HG03196 (cell line): ENCODE data around the gene POC1A.

ENCODE experiments used
- ATAC-seq: cut with Tn5 transposase; IDR thresholded peaks from one replicate; pipeline ENCODE4 v1.9.1; 2021; ENCODE audit not compliant: unreplicated experiment

Gene POC1A

DNA sequence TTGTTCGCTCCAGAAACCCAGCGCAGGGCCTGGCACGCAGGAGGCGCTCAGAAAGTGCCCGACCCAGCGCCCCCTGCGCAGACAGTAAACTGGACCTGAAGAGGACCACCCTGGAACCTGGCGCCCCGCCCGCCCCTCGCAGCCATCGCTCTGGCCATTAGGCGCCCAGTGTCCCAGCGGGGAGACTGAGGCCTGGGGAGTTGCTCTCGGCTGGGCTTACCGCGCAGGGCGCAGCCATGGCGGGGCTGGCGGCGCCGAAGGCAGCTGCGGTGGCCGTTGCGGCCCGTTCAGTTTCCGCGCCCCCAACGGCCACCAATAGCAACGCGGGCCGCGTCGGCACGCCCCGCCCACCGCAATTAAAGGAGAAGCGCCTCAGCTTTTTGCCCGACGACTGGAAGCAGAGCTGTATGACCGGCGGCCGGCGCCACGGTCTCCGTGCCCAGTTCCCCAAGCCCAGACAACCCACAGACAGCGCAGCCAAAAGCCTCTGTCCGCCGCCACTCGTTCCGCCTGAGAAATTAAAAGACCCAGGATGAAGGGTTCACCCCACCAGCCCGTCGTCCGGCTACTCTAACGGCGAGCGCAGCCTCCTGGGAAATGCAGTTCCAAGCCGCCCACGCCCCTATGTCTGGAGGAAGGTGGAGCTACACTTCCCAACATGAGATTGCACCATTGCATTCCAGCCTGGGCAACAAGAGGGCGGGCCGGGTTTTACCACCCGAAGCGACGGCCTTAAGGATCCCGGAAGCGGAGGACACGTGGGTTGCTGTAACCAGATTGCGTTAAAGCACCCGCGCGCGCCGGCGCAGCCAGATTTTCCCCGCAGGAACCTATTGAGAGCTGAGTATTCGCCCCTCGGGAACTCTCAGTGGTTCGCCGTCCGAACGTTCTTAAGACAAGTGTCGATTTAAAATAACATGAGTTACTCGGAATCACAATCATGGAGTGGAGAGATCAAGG is at the start of gene POC1A:
POC1A (minus strand) TSS at position 289 of the 960 bp plus-strand sequence; CDS start at position 238, 51 bp downstream.
- ATAC-seq: peak; percentile 73

DNA sequence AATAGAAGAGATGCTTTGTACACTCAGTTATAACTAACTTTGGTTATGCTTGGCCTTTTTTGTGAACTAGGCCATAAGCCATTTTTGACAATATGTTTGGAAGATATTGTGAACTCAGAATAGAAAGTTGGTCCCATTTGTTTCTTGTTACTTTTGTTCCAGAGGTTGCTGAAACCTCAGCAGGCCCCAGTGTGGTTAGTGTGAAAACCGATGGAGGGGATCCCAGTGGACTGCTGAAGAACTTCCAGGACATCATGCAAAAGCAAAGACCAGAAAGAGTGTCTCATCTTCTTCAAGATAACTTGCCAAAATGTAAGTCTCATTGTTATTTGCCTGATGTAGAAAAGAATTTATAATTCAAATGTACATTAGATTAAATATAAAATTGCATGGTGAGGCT is 49.5 kb upstream of the POC1A start:
- ATAC-seq: no peak

DNA sequence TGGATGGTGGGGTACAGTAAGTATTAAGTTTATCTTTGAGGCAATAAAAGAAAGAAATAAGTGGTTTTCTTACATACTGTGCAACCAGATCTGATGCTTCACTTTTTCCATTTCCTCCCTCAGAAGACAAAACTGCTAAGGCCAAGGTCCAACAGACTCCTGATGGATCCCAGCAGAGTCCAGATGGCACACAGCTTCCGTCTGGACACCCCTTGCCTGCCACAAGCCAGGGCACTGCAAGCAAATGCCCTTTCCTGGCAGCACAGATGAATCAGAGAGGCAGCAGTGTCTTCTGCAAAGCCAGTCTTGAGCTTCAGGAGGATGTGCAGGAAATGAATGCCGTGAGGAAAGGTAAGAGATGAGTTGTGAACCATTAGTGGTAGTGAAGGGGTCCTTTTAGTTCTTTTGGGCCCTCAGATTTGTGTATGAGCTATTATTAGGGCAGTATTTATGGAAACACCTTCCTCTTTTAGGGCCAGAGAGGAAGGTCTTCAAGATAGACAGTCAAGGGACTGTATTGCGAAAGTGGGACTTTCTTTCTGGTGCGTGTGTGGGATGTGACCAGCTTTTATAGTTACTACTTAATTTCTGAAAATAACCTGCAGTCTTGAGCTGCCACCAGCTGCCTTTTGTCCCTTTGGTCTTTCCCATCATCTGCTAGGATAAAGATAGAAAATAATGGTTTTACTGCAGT is 48.3 kb upstream of the POC1A start:
- no peak for ATAC-seq

DNA sequence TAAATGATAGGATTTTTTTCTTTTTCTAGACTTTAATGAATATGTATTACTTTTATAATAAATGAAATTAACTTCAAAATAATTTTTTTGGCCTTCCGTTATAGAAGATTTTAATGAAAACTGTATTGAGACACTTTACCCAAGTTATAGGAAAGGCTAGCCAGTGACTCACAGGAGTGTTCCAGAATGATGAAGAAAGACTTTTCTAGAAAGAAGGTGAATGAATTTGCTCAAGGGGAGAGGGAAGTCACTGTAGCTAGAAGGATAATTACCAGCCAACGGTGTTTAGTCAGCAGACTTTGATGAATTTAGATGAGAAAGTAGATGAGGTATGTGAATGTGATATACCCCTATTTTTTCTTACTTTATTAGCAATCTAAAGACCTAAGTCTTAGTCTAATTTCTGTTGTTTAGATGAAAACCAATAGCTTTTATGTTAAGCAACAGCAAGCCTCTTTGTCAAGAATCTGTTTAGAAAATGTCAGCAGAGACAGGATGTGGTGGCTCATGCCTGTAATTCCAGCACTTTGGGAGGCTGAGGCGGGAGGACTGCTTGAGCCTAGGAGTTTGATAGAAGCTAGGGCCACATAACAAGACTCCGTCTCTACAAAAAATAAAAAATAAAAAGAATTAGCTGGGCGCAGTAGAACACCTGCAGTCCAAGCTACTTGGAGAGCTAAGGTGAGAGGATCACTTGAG is 46.9 kb upstream of the POC1A start:
- no peak for ATAC-seq

DNA sequence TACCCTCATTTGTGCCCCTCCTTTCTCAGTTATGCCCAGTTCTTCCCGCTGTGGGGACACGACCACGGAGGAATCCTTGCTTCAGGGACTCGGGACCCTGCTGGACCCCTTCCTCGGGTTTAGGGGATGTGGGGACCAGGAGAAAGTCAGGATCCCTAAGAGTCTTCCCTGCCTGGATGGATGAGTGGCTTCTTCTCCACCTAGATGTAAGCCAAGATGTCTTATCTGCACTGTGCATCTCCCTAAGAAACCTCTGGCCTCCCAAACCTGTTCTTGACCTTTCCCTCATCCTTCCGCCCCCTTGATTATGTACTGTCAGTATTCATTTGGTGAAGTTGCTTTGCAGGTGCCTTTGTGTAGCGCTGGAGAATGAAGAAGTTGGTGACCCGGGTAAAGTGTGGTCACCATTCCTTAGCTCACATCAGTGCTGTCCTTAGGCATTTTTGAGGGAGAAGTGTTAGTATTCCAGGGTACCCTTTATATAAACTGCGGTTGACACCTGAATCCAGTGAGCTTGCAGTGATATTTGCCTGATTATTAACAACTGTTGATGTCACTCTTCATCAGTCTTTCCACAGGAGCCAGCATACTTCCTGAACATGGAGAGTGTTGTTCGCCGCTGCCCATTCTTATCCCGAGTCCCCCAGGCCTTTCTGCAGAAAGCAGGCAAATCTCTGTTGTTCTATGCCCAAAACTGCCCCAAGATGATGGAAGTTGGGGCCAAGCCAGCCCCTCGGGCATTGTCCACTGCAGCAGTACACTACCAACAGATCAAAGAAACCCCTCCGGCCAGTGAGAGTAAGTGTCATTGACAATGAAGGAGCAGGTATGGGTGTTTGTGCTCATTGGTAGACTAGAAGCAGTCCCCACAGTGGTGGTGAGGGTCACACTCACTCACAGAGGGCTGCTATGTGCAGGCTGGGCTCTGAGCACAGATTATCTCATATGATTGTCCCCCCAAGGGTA is 44.7 kb upstream of the POC1A start:
- ATAC-seq: no peak

DNA sequence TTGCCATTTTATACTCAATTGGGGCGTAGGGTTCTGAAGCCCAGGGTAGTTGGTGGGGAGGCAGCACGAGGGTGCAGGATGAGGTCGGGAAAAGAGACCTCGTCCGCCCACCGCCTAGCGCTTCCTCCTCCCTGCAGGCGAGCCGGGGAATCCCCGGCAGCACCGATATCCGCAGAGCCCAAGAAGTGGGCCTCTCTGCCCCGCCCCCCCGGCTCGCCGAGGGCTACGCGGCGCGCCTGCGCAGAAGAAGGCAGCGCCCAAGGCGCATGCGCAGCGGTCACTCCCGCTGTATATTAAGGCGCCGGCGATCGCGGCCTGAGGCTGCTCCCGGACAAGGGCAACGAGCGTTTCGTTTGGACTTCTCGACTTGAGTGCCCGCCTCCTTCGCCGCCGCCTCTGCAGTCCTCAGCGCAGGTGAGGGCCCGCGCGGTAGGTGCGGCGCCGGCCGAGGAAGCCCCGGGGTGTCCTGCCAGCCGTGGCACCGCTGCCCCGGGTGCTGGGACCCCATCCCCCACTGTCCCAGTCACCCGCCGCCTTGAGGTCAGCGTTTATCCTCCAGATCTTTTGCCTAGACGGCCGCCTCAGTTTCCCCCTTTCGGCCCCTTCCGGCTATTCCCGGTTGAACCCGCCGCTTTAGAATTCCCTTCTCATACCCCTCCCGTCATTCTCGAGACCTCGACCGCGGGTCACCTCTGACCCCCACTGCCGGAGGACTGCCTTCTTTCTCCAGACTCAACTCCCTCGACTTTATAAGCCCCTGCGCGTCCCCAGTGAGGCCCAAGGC is 43.8 kb upstream of the POC1A start, which contains the start of gene ALAS1:
ALAS1 (plus strand) TSS at position 319 of the 784 bp plus-strand sequence. CDS start 1,082 bp downstream, outside the sequence.
- peak; percentile 84 for ATAC-seq

DNA sequence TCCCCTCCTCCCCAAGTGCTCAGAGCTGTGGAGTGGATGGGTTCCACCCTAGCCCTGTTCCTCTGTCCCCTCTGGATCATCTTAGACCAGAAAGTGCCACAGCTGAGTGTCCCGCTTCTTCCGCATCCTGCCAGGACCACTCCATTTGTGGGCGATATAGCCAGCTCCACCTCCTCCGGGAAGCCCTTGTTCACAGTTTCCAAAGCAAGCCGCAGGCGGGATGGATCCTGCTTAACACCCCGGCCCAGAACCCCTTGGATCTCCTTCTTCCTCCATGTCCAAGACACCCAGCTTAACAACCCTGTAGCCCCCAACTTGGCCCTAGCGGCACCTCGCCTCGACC is 43.2 kb upstream of the POC1A start:
- ATAC-seq: peak; percentile 2

DNA sequence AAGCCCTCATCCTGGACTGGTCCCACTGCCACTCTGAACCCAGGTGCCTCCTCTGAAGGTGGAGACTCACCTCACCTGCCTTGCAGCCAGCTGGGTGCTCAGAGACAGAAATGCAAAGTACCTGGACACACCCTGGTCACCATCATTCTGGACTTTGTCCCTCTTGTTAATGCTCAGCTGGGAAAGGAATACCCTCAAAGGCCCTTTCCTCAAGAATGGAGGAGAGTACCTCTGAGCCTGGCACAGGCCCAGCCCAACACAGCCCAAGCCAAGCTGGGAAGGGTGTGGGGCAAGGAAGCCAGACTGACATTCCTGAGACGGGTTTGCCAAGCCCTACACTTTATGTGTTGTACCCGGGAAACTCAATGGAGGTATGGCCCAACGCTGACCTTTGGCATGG is 42.8 kb upstream of the POC1A start:
- no peak for ATAC-seq

DNA sequence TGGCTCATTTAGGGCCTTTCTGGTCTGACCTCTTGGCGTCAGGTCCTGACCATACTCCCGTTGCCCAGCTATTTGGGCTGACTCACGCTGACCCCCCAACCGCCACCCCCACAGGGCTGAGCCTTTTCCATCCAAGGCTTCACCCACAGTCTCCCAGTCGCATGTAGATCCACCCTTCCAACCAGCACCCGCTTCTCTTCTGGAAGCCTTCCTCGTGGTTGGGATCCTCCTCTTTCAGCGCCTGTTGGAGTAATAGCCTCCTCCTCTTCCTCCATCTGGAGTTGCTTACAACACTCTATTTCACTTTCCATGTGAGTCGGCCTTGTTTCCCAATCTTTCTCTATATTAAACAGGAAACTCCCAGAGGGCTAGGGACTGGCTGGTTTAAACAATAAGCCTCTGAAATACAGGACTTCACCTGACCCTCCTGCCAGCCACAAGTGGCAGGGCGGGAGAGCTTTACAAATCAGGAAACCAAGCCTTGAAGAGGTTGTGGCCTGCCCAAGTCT is 41.7 kb upstream of the POC1A start:
- no peak for ATAC-seq

DNA sequence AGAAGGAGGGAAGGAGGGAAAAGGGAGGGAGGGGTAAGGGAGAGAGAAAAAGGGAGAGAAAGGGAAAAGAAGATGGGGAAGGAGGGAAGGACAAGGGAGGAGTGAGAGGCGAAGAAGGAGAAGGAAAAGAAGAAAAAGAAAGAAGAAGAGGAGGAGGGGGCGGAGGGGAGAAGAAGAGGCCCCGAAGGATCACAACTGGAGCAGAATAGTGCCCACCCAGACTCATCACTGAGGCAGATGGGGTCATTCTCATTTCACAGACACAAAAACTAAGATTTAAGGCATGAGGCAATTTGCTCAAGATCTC is 41.0 kb upstream of the POC1A start:
- ATAC-seq: no peak

DNA sequence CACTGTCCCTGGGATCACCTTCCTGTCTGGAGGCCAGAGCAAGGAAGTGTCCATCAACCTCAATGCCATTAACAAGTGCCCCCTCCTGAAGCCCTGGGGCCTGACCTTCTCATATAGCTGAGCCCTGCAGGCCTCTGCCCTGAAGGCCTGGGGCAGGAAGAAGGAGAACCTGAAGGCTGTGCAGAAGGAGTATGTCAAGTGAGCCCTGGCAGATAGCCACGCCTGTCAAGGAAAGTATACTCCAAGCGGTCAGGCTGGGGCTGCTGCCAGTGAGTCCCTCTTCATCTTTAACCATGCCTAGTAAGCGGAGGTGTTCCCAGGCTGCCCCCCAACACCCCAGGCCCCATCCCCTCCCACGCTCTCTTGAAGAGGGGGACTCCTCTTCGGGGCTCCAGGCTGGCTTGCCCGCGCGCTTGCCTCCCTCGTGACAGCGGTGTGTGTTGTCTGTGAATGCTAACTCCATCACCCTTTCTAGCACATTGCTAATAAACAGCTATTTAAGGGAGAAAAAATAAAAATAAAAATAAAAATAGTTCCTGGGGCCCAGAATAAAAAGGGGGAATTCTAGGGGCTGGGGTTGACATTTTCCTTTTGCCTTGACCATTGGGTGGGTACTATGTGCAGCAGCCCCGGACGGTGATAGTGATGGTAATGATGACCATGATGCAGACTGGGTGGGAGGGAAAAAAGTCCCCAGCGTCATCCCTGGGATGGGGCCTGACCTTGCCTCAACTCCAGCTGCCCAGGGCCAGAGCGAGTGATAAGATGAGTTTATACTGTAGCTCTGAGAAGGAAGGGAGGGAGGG is 40.5 kb upstream of the POC1A start:
- no peak for ATAC-seq

DNA sequence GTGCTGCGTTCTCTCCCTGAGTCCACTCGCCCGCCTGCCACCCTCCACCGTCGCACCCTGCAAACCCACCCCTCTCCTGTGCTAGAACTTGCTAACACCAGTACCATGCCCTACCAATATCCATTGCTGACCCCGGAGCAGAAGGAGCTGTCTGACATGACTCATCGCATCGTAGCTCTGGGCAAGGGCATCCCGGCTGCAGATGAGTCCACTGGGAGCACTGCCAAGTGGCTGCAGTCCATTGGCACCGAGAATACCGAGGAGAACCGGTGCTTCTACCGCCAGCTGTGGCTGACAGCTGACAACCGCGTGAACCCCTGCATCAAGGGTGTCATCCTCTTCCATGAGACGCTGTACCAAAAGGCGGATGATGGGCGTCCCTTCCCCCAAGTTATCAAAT is 38.8 kb upstream of the POC1A start:
- ATAC-seq: no peak

DNA sequence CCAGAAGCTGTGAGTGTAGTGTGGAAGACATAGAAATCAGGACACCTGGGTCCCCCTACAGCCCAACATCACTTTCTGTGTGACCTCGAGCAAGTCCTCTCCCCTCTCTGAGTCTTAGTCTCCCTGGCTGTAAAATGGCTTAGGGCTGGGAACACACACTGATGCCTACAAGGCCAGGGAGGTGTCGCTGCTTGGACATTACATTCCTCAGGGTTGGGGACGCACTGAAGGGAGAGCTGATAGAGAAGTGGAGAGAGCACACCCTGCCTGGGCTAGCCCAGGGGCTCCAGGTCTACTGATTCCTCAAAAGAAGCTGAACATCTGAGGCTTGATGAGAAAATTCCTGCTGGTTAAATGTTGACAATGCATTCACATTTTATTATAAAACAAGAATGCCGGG is 37.4 kb upstream of the POC1A start:
- no peak for ATAC-seq

DNA sequence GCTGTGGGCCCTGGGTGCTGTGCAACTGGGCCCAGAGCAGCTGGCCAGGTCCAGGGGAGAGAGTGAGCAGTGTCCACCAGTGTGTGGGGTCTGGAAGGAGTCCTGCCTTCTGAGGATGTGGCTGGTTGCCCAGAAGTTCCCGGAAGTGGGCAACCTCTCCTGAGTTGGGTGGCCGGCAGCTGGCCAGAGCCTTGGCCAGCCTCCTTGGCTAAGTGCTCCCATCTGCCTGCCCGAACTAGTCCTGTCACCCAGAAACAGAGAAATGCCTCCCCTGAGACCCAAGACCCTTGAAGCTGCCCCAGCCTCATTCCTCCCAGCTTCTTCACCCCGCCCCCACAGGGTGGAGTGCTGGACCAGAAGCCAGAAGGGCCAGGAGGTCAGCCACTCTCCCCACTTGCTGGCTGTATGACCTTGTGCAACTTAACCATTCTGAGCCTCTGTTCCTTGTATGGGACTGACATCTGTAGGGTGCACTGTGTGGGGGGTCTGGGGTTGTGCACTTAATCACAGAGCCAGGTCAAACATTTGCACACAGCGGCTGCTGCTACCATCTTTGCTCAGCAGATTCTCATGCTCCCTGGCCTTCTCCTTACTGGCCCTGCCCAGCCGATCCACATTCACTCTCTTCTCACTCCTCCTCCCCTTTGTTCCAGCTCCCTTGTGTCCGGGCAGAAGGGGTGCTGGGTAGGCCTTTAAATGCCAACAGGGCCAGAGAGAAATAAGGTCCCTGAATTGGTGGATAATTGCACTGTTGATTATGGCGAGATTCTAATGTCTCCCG is 36.3 kb upstream of the POC1A start:
- ATAC-seq: no peak

DNA sequence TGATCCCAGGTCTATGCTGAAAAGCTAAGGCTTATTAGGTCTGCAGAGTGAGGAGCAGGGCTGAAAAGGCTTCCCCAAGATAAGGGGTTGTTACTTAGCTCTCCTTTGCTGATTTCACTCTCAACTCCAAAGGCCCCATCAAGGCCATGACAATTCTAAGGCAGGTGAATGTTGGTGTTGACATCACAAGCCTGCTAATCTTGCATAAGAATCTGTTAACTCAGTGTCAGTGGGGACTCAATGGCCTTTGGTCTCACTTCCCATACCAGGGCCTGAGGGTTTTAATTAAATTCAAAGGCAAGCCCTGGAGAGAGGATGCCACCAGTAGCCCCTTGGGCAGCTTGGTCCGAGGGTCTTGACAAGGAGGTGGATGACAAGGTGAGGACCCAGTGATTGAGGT is 34.3 kb upstream of the POC1A start:
- ATAC-seq: no peak

DNA sequence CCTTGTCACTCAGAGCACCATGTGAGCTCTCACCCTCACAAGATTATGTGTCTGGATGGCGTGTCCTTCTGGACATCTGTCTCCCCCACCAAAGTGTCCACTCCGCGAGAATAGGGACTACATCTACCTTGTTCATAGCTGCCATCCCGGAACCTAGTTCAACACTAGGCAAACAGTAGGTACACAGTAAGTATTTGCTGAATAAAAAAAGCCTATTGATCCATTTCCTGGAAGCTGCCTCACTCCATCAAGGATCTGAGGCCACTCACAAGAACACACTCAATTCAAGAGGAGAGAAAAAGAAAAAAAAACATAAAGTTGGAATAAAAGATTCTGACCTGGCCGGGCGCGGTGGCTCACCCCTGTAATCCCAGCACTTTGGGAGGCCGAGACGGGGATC is 32.5 kb upstream of the POC1A start:
- no peak for ATAC-seq

DNA sequence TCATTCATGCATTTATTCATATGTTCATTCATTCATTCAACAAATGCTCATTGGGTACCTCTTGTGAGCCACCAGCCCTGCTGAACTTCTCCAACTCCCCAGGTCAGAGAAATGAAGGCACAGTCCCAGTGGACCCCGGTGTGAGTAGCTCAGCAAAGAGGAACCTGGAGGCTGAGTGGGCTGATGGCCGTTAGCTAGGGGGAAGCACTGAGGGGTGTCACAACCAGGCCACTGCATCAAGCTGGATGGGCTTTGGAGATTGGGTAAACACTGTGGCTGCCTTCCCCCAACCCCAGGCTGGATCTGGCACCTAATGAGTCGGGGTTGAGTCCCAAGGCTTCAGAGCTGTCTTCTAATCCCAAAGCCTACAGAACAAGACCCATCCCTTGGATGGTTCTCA is 31.6 kb upstream of the POC1A start:
- ATAC-seq: no peak

DNA sequence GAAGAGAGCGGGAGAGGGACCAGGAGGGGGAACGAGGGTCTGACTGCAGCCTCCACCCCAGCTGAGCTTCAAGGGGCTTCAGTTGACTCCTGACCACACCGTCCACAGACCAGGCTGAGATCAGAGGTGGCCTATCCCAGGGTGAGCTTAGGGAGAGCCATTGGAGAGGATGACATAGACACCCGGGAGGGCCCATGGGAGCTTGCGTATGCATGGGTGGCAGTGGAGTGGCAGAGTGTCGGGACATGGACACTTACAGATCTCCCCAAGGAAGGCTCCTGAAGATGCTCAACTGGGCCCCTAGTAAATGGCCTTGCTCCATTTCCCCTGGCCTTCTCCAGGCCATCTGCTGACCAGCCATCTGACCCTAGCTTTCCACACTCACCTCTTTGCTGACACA is 31.1 kb upstream of the POC1A start:
- ATAC-seq: no peak
